ENCODE measurements around the gene EIF4G3.
"Not testable (repeated sequence)": the region's sequence is repeated elsewhere in the genome, so short reads cannot be mapped to it uniquely, and the experiment has no call there.

DNA sequence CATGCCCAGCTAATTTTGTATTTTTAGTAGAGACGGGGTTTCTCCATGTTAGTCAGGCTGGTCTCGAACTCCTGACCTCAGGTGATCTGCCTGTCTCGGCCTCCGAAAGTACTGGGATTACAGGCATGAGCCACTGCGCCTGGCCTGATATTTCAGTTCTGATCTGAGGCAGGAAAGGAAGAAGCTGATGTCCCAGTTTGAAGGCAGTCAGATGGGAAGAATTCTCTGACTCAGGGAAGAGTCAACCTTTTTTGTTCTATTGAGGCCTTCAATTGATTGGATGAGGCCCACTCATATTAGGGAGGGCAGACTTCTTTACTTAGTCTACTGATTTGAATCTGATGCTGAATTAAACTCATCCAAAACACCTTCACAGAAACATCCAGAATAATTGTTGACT, 24.5 kb upstream of the EIF4G3 start:
- TF ChIP-seq EZH2 (IDR thresholded peaks at IDR 0.05); POLR2AphosphoS5 (IDR thresholded peaks at IDR 0.05; ENCODE audit: borderline replicate concordance, low read depth, low read length); FOXP2 (optimal IDR thresholded peaks at IDR 0.05; ENCODE audit: control extremely low read depth, extremely low read length, insufficient read depth): not testable (repeated sequence)

Measured in SK-N-MC (cell line).